ENCODE data around the gene NEK6. TPM values are rescaled to one million over a fixed set of nuclear protein-coding genes. Genes with fewer than 3 reads are reported as not detected.

NEK6 gene
- total RNA-seq, 3 donors from 2014 or later (not counting 1 experiment from before 2014, with no cell fraction given), result 25.0 to 34.9 (median 33.0) TPM

GRCh38 chr9:124297915-124298645, 40.3 kb downstream of the NEK6 start:
- H3K4me1 Mint-ChIP-seq, result peaks cover 41 to 62% of the 10 kb centered on the region in 2 donors
- H3K9me3 Mint-ChIP-seq, result no peaks in the 10 kb centered on the region

GRCh38 chr9:124298646-124299235, 41.0 kb downstream of the NEK6 start:
- Histone ChIP-seq H3K36me3 (ENCODE audit: control insufficient read depth, insufficient read depth, low read length) (peaks cover 12% of the 10 kb centered on the region), H3K9me3 (ENCODE audit: control insufficient read depth, insufficient read depth, low read length) (no peaks in the 10 kb centered on the region), H3K27ac (ENCODE audit: low read length) (no peak overlapping the region), H3K27me3 (ENCODE audit: control insufficient read depth, insufficient read depth, low read length) (no peaks in the 10 kb centered on the region), H3K4me3 (ENCODE audit: low read length) (no peak overlapping the region), H3K4me1 (ENCODE audit: control insufficient read depth, insufficient read depth, low read length) (peaks cover 60% of the 10 kb centered on the region)
- Mint-ChIP-seq H3K4me1 (peaks cover 45 to 64% of the 10 kb centered on the region in 2 donors), H3K4me3 (no peak overlapping the region), H3K9me3 (no peaks in the 10 kb centered on the region), H3K27me3 (ENCODE audit: low read depth in 2 of 2) (no peaks in the 10 kb centered on the region), H3K36me3 (no peaks in the 10 kb centered on the region), H3K27ac (no peak overlapping the region)
- intact Hi-C loops (cut with micrococcal nuclease), result no loop called here
- WGBS (ENCODE audit: insufficient coverage), result 95% methylated on average over 12 of the region's 12 CpGs
- DNase-seq, result no peak
- TF ChIP-seq, protein P1, sequence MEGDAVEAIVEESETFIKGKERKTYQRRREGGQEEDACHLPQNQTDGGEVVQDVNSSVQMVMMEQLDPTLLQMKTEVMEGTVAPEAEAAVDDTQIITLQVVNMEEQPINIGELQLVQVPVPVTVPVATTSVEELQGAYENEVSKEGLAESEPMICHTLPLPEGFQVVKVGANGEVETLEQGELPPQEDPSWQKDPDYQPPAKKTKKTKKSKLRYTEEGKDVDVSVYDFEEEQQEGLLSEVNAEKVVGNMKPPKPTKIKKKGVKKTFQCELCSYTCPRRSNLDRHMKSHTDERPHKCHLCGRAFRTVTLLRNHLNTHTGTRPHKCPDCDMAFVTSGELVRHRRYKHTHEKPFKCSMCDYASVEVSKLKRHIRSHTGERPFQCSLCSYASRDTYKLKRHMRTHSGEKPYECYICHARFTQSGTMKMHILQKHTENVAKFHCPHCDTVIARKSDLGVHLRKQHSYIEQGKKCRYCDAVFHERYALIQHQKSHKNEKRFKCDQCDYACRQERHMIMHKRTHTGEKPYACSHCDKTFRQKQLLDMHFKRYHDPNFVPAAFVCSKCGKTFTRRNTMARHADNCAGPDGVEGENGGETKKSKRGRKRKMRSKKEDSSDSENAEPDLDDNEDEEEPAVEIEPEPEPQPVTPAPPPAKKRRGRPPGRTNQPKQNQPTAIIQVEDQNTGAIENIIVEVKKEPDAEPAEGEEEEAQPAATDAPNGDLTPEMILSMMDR (IDR thresholded peaks at IDR 0.05), result no peak
- no peak for ATAC-seq

More at GRCh38 chr9:124297915-124298645, 40.3 kb downstream of the NEK6 start:
- no peak overlapping the region for H3K27ac Mint-ChIP-seq
- Histone ChIP-seq H3K9me3 (ENCODE audit: control insufficient read depth, insufficient read depth, low read length) (no peaks in the 10 kb centered on the region), H3K27me3 (ENCODE audit: control insufficient read depth, insufficient read depth, low read length) (no peaks in the 10 kb centered on the region), H3K27ac (ENCODE audit: low read length) (no peak overlapping the region), H3K4me3 (ENCODE audit: low read length) (no peak overlapping the region), H3K36me3 (ENCODE audit: control insufficient read depth, insufficient read depth, low read length) (peaks cover 7% of the 10 kb centered on the region), H3K4me1 (ENCODE audit: control insufficient read depth, insufficient read depth, low read length) (peaks cover 67% of the 10 kb centered on the region)
- WGBS (ENCODE audit: insufficient coverage), result 76% methylated on average over 14 of the region's 14 CpGs
- H3K27me3 Mint-ChIP-seq (ENCODE audit: low read depth in 2 of 2), result no peaks in the 10 kb centered on the region
- no peaks in the 10 kb centered on the region for H3K36me3 Mint-ChIP-seq
- DNase-seq, result no peak
- ATAC-seq, result no peak
- TF ChIP-seq, protein P1 (IDR thresholded peaks at IDR 0.05), result no peak
- intact Hi-C loops (cut with micrococcal nuclease), result no loop called here
- no peak overlapping the region for H3K4me3 Mint-ChIP-seq

- Histone ChIP-seq H3K27ac (ENCODE audit: low read length) (no peak overlapping the region), H3K4me3 (ENCODE audit: low read length) (no peak overlapping the region), H3K9me3 (ENCODE audit: control insufficient read depth, insufficient read depth, low read length) (no peaks in the 10 kb centered on the region), H3K36me3 (ENCODE audit: control insufficient read depth, insufficient read depth, low read length) (peaks cover 13% of the 10 kb centered on the region), H3K4me1 (ENCODE audit: control insufficient read depth, insufficient read depth, low read length) (peaks cover 52% of the 10 kb centered on the region), H3K27me3 (ENCODE audit: control insufficient read depth, insufficient read depth, low read length) (no peaks in the 10 kb centered on the region)
- WGBS (ENCODE audit: insufficient coverage), result 56% methylated on average over 8 of the region's 8 CpGs
- Mint-ChIP-seq H3K36me3 (no peaks in the 10 kb centered on the region), H3K9me3 (no peaks in the 10 kb centered on the region), H3K4me3 (peak overlapping the region; percentile 35), H3K4me1 (peaks cover 38 to 57% of the 10 kb centered on the region in 2 donors), H3K27ac (peak overlapping the region; percentile 41 to 74), H3K27me3 (ENCODE audit: low read depth in 2 of 2) (no peaks in the 10 kb centered on the region)
- intact Hi-C loops (cut with micrococcal nuclease), result no loop called here
- TF ChIP-seq, protein P1 (IDR thresholded peaks at IDR 0.05), result no peak
- DNase-seq (no peak), ATAC-seq (no peak)
These were observed 41.9 kb downstream of the NEK6 start for GRCh38 chr9:124299515-124300090.
